Activated T-helper 1 cell treated with anti-CD3 and anti-CD28 coated beads, Interleukin-2, amount 50 U/mL, for 16 hours (primary cell): ENCODE results near the gene SLC66A1.

Source experiments
- DNase-seq, 2 donors: peaks; one replicate each; pipeline ENCODE4 v3.0.0-alpha.2; 2020; ENCODE audit warnings: low read depth in 1 of 2, low spot score in 1 of 2

The SLC66A1 gene

DNA sequence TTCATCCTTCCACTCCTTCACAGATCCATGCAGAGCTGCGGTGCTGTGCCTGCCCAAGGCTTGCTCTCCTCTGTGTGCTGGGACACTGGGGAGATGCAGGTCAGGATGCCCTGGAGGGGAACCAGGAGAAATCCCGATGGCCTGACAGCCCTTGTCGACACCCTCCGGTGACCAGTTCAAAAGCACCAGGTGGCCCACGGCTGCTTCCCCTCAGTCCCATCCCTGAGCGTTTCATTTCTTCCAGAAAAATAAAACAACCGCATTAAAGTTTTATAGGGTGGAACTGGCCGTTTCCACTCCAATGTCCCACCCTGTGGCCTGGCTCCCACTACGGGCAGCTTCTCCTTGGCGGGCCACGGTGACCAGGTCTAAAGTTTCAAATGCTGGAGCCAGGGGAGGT is 48.3 kb downstream of the SLC66A1 start:
- DNase-seq = no peak

GRCh38 chr1:19360843-19361610 is 48.9 kb downstream of the SLC66A1 start:
- no peak for DNase-seq

GRCh38 chr1:19361611-19362147 is 49.6 kb downstream of the SLC66A1 start:
- DNase-seq = no peak

DNA sequence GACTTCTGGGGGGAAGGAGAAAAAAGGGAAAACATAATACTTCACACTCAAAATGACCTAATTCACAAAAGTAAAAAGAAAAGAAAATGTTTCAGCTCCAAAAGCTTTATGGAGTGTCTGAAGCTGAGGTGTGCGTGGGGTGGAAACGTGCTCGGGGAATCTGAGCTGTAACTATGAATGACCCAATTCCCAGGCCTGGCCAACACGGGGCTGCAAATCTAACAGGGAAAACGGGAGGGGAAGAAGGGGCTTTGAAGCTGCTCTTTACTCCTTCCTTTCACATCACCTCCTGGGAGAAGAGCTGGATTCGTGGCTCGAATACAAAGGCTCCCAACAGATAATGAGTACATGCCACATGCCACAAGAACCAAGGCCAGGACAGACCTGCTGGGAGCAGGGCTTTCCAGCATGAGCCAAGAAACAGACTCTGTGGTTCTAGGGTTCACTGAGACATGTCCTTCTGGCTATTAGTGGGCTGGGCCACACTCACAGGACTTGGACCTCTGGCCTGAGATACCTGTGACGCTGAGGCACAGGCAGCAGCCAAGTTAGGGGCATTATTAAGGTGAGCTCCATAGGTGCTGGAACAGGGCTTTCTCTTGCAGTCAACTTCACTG is 51.5 kb downstream of the SLC66A1 start:
- DNase-seq = no peak

DNA sequence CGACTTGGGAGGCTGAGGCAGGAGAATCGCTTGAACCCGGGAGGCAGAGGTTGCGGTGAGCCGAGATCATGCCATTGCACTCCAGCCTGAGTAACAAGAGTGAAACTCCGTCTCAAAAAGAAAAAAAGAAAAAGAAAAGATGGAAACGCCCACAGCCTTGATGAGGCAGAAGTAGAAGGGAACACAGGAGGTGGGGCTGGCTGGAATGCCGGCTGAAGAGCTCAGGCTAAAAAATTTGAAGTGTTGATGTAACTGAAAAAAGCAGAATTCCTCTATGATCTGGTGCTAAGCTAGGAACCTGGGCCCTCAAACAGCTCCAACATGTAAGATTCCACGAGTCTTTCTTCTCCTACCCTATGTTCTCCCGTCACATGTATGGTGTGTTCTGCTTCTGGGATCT is 53.6 kb downstream of the SLC66A1 start:
- DNase-seq = no peak

DNA sequence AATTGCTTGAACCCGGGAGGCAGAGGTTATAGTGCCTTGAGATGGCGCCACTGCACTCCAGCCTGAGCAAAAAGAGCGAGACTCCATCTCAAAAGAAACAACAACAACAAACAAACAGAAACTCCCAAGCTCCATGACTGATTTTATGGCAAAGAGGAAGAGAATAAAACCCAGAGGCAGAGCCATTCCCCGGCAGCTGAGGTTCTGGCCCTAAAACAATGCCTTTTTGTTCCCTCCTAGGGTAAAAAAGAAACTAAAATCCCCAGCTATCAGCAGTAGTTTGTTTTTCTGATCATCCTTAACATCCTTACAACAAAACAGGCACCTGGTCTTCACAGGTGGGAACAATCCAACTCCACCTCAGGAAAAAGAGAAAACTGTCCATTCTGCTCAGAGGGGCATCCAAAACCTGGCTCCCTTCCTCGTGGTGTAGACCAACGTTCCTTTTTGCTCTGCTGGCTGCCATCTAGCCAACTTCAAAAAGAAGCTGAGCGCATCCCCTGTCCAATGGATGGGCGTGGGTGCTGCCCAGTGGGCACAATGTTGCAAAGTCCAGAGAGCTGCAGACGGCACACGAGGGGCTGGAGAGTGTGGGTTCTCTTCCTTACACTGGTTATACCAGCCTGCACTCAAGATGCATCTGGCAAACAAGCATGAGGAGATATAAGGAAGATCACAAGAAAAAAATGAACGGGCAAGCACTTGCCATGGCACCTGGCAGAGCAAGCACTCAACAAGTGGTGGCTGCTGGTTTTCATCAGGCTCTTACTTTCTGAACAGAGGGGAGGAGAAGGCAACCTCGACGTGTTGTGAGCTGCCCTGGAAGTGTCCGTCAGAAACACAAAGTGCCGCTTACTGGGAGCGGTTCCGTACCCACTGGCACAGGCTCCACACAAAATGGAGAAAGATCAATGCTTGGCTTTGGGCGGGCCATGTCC is 54.7 kb downstream of the SLC66A1 start:
- no peak for DNase-seq

GRCh38 chr1:19367584-19368041 is 55.5 kb downstream of the SLC66A1 start:
- no peak for DNase-seq

DNA sequence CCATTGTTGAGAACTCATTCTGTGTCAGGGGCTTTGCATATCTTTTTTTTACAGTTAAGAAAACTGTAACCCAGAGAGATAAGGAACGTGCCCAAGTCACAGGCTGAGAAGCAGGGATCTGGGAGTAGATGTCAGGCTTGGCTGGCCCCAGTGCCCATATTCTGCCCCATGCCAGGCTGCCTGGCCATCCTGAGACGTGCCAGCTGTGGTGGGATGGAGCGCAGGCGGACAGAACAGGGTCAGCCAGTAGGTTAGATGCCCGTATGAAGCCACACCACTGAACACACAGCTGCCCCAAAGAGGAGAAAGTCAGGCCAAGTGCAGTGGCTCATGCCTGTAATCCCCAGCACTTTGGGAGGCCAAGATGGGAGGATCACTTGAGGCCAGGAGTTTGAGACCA is 55.9 kb downstream of the SLC66A1 start:
- DNase-seq = no peak

DNA sequence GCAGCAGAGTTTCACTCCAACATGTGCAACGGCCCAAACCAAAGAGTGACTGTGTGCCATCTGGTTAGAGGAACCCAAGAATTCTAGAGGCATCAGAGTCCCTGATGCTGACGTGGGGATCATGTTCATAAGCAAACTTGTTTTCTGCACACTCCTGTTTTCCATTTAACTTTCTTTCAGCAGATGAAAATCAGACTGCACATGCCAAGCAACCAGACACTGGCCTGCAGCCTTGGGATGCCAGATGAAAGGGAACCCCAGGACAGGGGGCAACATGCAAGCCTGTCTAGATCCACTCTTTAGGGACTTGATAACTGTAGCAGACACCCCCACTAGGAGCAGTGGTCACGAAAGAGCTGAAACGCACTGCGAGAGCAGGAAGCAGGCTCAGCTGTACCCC is 56.8 kb downstream of the SLC66A1 start:
- DNase-seq = no peak

GRCh38 chr1:19369396-19370090 is 57.4 kb downstream of the SLC66A1 start:
- no peak for DNase-seq

GRCh38 chr1:19370453-19371170 is 58.5 kb downstream of the SLC66A1 start:
- DNase-seq = no peak

DNA sequence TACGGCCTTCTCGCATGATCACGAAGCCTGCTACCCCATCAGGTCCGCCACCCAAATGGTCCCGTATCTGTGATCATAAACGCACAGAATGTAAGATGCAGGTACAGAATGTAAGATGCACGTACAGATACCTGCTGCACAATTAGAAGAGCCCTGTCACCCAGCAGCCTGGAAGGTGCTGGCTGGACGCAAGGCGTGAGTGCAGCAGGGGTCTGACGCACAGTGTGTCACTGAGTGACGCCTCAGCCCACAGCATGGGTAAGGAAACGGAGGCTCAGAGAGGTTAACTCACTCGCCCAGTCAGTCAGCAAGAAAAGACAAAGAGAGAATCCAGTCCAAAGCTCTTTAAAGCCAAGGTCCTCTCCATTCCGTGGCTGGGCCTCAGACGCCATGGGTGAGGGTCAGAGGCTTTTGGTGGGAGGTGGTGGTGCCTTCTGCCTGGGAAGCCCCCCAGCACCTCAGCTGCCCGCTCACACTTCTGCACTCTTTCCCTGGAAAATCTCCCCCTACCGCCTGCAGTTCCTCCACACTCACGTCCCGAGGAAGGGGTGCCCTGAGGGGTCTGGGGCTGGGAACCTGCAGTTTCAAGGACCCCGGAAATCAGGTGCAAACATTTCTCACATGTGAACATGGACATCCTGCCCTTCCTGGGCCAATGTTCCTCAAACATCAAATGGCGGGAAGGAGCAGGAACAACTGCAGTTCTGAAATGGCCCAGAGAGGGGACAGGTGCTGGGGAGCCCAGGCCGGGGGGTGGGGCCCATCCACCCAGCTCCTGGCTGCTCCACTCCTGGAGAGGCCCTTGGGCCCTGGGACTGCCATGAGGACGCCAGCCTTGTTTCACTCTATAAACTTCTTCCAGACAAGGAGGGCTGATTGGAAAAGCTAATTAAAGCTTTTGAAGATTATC is 59.4 kb downstream of the SLC66A1 start:
- DNase-seq = no peak

DNA sequence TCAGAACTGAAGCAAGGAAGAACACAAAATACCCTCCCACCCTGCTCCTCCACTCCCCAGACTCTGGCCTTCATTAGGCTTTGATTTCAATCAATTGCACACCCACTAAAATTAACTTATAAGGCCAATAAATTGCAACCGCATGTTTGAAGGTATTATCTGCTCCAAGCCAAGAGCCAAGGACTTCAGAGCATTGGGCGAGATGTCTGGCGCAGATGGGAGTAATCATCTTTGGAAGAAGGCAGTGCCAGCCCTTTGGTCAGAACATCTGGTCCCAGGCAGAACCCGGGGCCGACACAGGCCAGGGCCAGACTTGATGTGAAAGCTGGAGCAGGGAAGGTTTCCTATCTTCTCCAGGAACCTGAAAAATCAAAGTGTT is 60.0 kb downstream of the SLC66A1 start:
- DNase-seq = no peak

DNA sequence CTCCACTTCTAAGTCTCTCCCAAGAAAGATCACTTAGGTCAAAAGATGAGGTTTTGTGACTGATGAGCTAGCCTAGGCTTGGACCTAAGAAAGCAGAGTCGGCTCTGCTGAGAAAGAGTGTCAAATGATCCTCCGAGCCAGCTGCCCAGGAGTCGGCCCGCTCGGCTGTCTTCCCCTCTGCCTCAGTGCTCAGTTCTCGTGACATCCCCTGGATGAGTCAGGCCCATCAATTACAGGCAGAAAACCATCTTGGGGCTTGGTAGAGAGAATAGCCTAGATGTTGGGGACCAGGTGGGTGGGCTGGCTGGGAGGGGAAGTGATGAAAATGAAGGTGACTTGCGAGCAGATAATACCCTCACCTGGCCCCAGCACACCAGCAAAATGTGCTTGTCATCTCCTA is 60.5 kb downstream of the SLC66A1 start:
- DNase-seq = no peak

DNA sequence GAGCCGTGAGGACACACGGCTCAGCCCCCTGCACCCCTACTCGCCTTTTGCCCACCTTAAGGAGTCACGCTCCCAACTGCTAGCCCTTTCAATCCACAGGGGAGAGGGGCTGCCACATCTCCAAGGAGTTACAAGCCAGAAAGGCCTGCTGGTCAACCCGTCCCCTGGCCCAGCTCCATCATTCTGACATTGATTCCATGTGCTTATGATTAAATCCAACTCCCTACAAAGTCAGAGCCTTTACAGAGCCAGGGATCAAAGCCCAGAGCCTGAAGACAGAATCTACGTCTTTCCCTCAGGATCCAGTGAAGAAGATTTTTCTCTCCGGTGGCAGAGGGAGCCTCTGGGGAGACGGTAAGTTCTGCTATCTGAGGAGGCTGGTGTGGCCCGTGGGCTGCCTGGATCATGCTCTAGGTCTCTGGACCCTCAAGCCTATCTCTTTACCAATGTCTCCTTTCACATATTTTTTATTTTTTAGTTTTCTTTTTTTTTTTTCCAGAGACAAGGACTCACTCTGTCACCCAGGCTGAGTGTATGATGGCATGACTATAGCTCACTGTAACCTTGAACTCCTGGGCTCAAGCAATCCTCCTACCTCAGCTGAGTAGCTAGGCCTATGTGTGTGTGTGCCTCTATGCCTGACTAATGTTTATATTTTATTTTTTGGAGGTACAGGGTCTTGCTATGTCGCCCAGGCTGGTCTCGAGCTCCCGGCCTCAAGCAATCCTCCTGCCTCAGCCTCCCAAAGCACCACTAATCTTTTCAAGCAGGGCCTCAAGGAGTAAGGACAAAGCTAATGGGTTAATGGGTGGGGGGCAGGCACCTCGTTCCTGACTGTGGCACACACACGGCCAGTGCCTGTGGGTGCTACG is 61.3 kb downstream of the SLC66A1 start:
- DNase-seq = no peak

DNA sequence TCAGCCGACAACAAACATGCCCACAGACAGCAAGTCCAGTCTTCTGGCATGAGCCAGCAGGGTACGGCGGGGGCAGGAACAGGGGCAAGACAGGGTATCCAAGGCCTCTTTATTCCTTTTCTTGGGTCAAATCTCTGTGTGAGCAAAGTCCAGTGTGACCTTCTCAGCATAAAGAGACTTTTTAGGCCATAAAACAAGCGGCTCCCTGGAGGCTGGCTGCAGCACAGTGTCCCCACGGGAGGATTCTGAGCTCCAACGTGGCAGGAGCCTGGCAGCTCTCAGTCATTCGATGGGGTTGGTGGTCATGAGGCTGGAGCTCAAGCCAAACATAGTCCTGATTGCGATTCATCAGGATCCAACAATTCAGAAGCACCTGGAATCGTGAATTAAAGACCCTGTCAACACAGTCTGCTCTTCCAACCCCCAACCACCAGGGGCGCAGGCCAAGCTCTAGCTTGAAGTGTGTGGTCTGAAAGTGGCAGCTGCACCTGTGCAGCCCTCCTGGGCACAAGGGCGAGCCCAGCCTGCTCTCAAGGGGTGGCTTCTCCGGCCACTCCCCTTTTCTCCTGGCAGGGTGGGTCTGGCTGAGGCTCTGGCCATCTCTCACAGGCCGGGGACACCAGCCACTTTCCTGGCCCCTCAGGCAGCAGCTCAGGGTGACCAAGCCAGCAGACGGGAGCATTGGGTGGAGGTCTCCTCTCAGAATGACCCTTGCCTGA is 62.1 kb downstream of the SLC66A1 start:
- DNase-seq = no peak

GRCh38 chr1:19374926-19375325 is 62.8 kb downstream of the SLC66A1 start:
- no peak for DNase-seq
